ENCODE measurements around the gene TIMM29.
"Not testable (repeated sequence)": the region's sequence is repeated elsewhere in the genome, so short reads cannot be mapped to it uniquely, and the experiment has no call there.

Gene TIMM29

GRCh38 chr19:10945264-10945663, 16.7 kb downstream of the TIMM29 start:
- DNase-seq (ENCODE audit: low read depth), result no peak

- DNase-seq (ENCODE audit: low read depth), result peak; percentile 71
Measured at GRCh38 chr19:10946958-10947657, 18.5 kb downstream of the TIMM29 start.

- DNase-seq (ENCODE audit: low read depth), result no peak
Measured at GRCh38 chr19:10952809-10953208, 24.2 kb downstream of the TIMM29 start.

- not testable (repeated sequence) for DNase-seq (ENCODE audit: low read depth)
Measured at GRCh38 chr19:10959277-10959968, 30.8 kb downstream of the TIMM29 start.

- peak; percentile 95 for DNase-seq (ENCODE audit: low read depth)
Measured at GRCh38 chr19:10960314-10961072, 31.9 kb downstream of the TIMM29 start, which contains the start of gene SMARCA4. SMARCA4 (plus strand) TSS chr19:10961030; CDS start chr19:10984152, 23,122 bp downstream.

GRCh38 chr19:10961073-10961860, 32.7 kb downstream of the TIMM29 start:
- no peak for DNase-seq (ENCODE audit: low read depth)

GRCh38 chr19:10962863-10963262, 34.3 kb downstream of the TIMM29 start:
- no peak for DNase-seq (ENCODE audit: low read depth)

GRCh38 chr19:10963865-10964264, 35.3 kb downstream of the TIMM29 start:
- DNase-seq (ENCODE audit: low read depth), result no peak

- no peak for DNase-seq (ENCODE audit: low read depth)
Measured at GRCh38 chr19:10964903-10965302, 36.3 kb downstream of the TIMM29 start.

GRCh38 chr19:10965398-10965797, 36.8 kb downstream of the TIMM29 start:
- no peak for DNase-seq (ENCODE audit: low read depth)

GRCh38 chr19:10966809-10967208, 38.2 kb downstream of the TIMM29 start:
- DNase-seq (ENCODE audit: low read depth), result no peak

GRCh38 chr19:10968527-10969135, 40.0 kb downstream of the TIMM29 start:
- no peak for DNase-seq (ENCODE audit: low read depth)

GRCh38 chr19:10971107-10971726, 42.6 kb downstream of the TIMM29 start:
- DNase-seq (ENCODE audit: low read depth), result no peak

GRCh38 chr19:10975374-10976130, 46.9 kb downstream of the TIMM29 start:
- DNase-seq (ENCODE audit: low read depth), result peak; percentile 47

GRCh38 chr19:10976131-10976892, 47.7 kb downstream of the TIMM29 start:
- DNase-seq (ENCODE audit: low read depth), result no peak

- DNase-seq (ENCODE audit: low read depth), result no peak
Measured at GRCh38 chr19:10977742-10978092, 49.1 kb downstream of the TIMM29 start.
